Endothelial cell (in vitro differentiated cells): ENCODE measurements around the gene PATZ1. TPM values are rescaled to one million over a fixed set of nuclear protein-coding genes. Genes with fewer than 3 reads are reported as not detected.

ENCODE experiments used
- DNase-seq: peaks from one replicate; pipeline ENCODE4 v3.0.0; 2021; ENCODE audit warnings: low spot score
- H3K27ac Mint-ChIP-seq: one replicate; pipeline ENCODE4 v1.8.0; 2021; ENCODE audit warnings: mixed read lengths, inconsistent platforms; ENCODE audit not compliant: unreplicated experiment
- H3K27me3 Mint-ChIP-seq: one replicate; pipeline ENCODE4 v1.8.0; 2021; ENCODE audit warnings: mild to moderate bottlenecking, moderate library complexity, mixed read lengths, inconsistent platforms; ENCODE audit not compliant: unreplicated experiment
- H3K36me3 Mint-ChIP-seq: one replicate; pipeline ENCODE4 v1.8.0; 2021; ENCODE audit warnings: mild to moderate bottlenecking, low read depth, mixed read lengths, inconsistent platforms; ENCODE audit not compliant: unreplicated experiment
- H3K4me1 Mint-ChIP-seq: one replicate; pipeline ENCODE4 v1.8.0; 2021; ENCODE audit warnings: mild to moderate bottlenecking, mixed read lengths, inconsistent platforms; ENCODE audit not compliant: unreplicated experiment
- H3K4me3 Mint-ChIP-seq: one replicate; pipeline ENCODE4 v1.8.0; 2021; ENCODE audit warnings: mild to moderate bottlenecking, mixed read lengths, inconsistent platforms; ENCODE audit not compliant: unreplicated experiment
- H3K9me3 Mint-ChIP-seq: one replicate; pipeline ENCODE4 v1.8.0; 2021; ENCODE audit warnings: mixed read lengths, inconsistent platforms; ENCODE audit not compliant: unreplicated experiment
- total RNA-seq: library from RNA; stranded (reverse); fragmentation: NEBNext Ultra II Directional; extraction: Animal tissue kit (Norgen Biotek cat#: 25700); gene quantifications from one replicate; pipeline ENCODE4 v1.2.1, GENCODE V29; 2021; ENCODE audit not compliant: unreplicated experiment
- TF ChIP-seq, protein P1 (sequence below): fragments of 200-600 bp; sonication (generic); IDR thresholded peaks from one replicate; pipeline ENCODE4 v1.5.0; 2021; ENCODE audit warnings: antibody characterized with exemption; ENCODE audit not compliant: unreplicated experiment

Gene PATZ1
- total RNA-seq, 1 donor from 2014 or later = 54.0 TPM

DNA sequence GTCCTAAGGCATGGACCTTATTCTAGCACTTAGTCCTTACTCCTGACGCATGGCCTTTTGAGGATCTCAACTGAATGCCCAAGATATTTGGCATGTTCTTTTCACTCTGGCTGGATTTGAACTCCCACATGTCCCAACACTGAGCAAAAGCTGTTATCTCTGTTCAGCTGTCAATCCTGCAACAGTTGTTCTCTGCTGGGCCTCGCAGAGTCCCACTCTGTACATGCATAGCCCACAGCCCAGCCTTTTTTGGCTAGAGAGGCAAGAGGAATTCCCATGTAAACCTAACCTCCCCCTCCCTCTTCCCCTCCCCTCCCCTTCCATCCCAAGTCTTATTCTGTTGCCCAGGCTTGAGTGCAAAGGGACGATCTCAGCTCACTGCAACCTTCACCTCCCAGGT lies 31.5 kb upstream of the PATZ1 start:
- H3K27ac Mint-ChIP-seq = no peak overlapping the region
- H3K36me3 Mint-ChIP-seq = no peaks in the 10 kb centered on the region
- H3K9me3 Mint-ChIP-seq = no peaks in the 10 kb centered on the region
- TF ChIP-seq, protein P1, sequence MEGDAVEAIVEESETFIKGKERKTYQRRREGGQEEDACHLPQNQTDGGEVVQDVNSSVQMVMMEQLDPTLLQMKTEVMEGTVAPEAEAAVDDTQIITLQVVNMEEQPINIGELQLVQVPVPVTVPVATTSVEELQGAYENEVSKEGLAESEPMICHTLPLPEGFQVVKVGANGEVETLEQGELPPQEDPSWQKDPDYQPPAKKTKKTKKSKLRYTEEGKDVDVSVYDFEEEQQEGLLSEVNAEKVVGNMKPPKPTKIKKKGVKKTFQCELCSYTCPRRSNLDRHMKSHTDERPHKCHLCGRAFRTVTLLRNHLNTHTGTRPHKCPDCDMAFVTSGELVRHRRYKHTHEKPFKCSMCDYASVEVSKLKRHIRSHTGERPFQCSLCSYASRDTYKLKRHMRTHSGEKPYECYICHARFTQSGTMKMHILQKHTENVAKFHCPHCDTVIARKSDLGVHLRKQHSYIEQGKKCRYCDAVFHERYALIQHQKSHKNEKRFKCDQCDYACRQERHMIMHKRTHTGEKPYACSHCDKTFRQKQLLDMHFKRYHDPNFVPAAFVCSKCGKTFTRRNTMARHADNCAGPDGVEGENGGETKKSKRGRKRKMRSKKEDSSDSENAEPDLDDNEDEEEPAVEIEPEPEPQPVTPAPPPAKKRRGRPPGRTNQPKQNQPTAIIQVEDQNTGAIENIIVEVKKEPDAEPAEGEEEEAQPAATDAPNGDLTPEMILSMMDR = no peak
- H3K27me3 Mint-ChIP-seq = no peaks in the 10 kb centered on the region
- no peak overlapping the region for H3K4me3 Mint-ChIP-seq
- DNase-seq = no peak
- H3K4me1 Mint-ChIP-seq = no peaks in the 10 kb centered on the region

DNA sequence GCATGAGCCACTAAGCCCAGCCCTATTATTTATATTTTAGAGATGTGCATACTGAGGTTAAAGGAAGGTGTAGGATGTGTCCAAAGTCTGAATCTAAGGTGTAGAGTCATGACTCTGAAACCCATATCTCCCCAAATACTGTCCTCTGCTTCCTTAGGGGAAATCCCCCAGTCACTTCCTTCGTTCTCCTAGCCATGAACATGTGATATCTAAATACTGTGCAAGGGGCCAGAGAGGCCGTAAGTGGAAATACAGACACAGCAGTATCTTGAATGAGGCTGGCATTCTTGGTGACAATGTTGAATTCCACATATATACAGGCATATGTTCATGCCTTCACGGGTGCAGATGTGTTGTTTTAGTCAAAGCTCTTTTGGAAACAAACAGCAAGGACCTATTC lies 21.3 kb upstream of the PATZ1 start:
- peaks cover 1% of the 10 kb centered on the region for H3K27me3 Mint-ChIP-seq
- H3K36me3 Mint-ChIP-seq = no peaks in the 10 kb centered on the region
- H3K4me3 Mint-ChIP-seq = no peak overlapping the region
- TF ChIP-seq, protein P1 = no peak
- no peaks in the 10 kb centered on the region for H3K9me3 Mint-ChIP-seq
- H3K27ac Mint-ChIP-seq = no peak overlapping the region
- no peak for DNase-seq
- no peaks in the 10 kb centered on the region for H3K4me1 Mint-ChIP-seq

- Mint-ChIP-seq H3K4me3 (no peak overlapping the region), H3K27me3 (peaks cover 1% of the 10 kb centered on the region), H3K36me3 (no peaks in the 10 kb centered on the region), H3K4me1 (no peaks in the 10 kb centered on the region), H3K27ac (no peak overlapping the region), H3K9me3 (no peaks in the 10 kb centered on the region)
- DNase-seq = no peak
- TF ChIP-seq, protein P1 = no peak
These were observed 17.8 kb upstream of the PATZ1 start for GRCh38 chr22:31363885-31364465.

GRCh38 chr22:31361743-31362142 lies 15.6 kb upstream of the PATZ1 start:
- Mint-ChIP-seq H3K4me3 (no peak overlapping the region), H3K36me3 (no peaks in the 10 kb centered on the region), H3K9me3 (no peaks in the 10 kb centered on the region), H3K4me1 (no peaks in the 10 kb centered on the region), H3K27ac (no peak overlapping the region), H3K27me3 (peaks cover 1% of the 10 kb centered on the region)
- DNase-seq = no peak
- TF ChIP-seq, protein P1 = no peak

DNA sequence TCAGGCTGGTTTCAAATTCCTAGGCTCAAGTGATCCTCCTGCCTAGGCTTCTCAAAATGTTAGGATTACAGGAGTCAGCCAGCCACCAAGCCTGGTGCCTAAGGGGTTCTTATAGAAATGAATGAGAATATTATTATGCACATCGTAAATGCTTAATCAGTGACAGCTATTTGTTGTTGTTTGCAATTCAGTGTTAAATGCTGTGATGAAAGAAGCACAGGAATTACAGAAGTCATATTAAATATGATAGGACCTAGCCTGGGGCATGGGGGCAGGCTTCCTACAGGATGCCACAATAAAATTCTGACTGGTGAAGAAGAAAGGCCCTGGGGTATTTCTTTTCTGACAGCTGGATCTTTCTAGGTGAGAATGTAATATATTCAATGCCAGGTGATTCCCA lies 13.9 kb upstream of the PATZ1 start:
- Mint-ChIP-seq H3K4me1 (no peaks in the 10 kb centered on the region), H3K9me3 (no peaks in the 10 kb centered on the region), H3K4me3 (no peak overlapping the region), H3K27ac (no peak overlapping the region), H3K27me3 (no peaks in the 10 kb centered on the region), H3K36me3 (no peaks in the 10 kb centered on the region)
- no peak for DNase-seq
- TF ChIP-seq, protein P1 = no peak
